Nephron (organoid): ENCODE measurements around the gene POU2F2.

ENCODE experiments used
- H3K27ac Mint-ChIP-seq, 3 experiments: 2 replicates each; pipeline ENCODE4 v1.8.0; 2020; ENCODE audit warnings: mixed read lengths in 3 of 3, mild to moderate bottlenecking in 2 of 3, moderate library complexity in 1 of 3
- H3K27me3 Mint-ChIP-seq: 2 replicates; pipeline ENCODE4 v1.8.0; 2021; ENCODE audit warnings: low read depth, mild to moderate bottlenecking, moderate library complexity, mixed read lengths
- H3K36me3 Mint-ChIP-seq: 2 replicates; pipeline ENCODE4 v1.8.0; 2020; ENCODE audit warnings: low read depth, mixed read lengths
- H3K4me1 Mint-ChIP-seq: 2 replicates; pipeline ENCODE4 v1.8.0; 2020; ENCODE audit warnings: mixed read lengths
- H3K4me3 Mint-ChIP-seq, 3 experiments: 2 replicates each; pipeline ENCODE4 v1.8.0; 2020; ENCODE audit warnings: mild to moderate bottlenecking in 3 of 3, mixed read lengths in 3 of 3, moderate library complexity in 2 of 3
- H3K9me3 Mint-ChIP-seq: 2 replicates; pipeline ENCODE4 v1.8.0; 2020; ENCODE audit warnings: mixed read lengths
- CTCF ChIP-seq, 3 experiments: fragments of 200-600 bp; sonication (generic); IDR thresholded peaks; one replicate each; pipeline ENCODE4 v1.5.0; 2021; ENCODE audit warnings: antibody characterized with exemption in 3 of 3; ENCODE audit not compliant: unreplicated experiment in 3 of 3

The POU2F2 gene

DNA sequence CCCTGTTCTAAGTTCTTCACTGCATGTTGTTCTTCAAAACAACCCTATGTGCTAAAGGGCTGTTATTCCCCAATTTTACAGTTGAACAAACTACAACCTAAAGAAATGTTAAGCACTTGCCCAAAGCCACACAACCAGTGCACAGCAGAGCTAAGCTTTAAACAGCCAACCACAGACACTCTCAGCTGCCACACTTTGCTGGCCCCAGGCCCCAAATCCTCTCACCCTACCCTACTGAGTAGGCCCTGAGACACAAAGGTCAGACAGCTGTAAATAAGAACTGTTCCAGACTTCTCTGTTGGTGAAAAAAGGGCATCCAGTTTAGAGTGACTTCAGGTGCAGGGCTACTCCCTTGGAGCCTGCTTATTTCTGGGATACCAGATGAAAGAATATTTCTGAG, 92.2 kb downstream of the POU2F2 start:
- no peaks in the 10 kb centered on the region for H3K9me3 Mint-ChIP-seq
- H3K27me3 Mint-ChIP-seq: no peaks in the 10 kb centered on the region
- TF ChIP-seq CTCF (IDR thresholded peaks at IDR 0.05; ENCODE audit: unreplicated experiment in 3 of 3): no peak
- no peaks in the 10 kb centered on the region for H3K4me1 Mint-ChIP-seq
- no peaks in the 10 kb centered on the region for H3K36me3 Mint-ChIP-seq
- no peak overlapping the region for H3K27ac Mint-ChIP-seq
- H3K4me3 Mint-ChIP-seq: no peak overlapping the region

- Mint-ChIP-seq H3K4me1 (peaks cover 6% of the 10 kb centered on the region), H3K4me3 (no peak overlapping the region), H3K36me3 (no peaks in the 10 kb centered on the region)
Measured at GRCh38 chr19:42038666-42039065, 93.6 kb downstream of the POU2F2 start.

DNA sequence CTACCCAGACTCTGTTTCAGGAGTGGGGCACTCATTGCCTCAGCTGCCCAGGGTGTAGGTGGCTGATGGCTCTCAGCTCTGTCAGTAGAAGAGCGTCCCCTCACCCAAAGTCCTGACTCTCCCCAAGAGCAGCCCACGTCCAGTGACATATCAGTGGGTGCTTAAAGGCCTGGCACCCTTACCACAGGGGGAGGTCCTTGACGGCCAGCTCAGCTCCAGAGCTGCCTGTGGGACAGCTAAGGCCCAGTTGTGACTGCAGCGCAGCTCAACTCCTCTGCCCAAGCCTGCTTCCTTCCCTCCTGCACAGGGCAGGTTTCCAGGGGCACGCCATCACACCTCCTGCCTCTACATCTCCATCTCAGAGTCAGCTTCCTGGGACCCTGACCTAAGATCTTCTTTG, 94.6 kb downstream of the POU2F2 start:
- H3K27me3 Mint-ChIP-seq: no peaks in the 10 kb centered on the region
- H3K36me3 Mint-ChIP-seq: no peaks in the 10 kb centered on the region
- peaks cover 8% of the 10 kb centered on the region for H3K4me1 Mint-ChIP-seq
- H3K4me3 Mint-ChIP-seq: no peak overlapping the region
- no peak overlapping the region for H3K27ac Mint-ChIP-seq
- H3K9me3 Mint-ChIP-seq: no peaks in the 10 kb centered on the region
- TF ChIP-seq CTCF (IDR thresholded peaks at IDR 0.05; ENCODE audit: unreplicated experiment in 3 of 3): no peak

More at GRCh38 chr19:42038666-42039065, 93.6 kb downstream of the POU2F2 start:
- no peak for TF ChIP-seq CTCF (IDR thresholded peaks at IDR 0.05; ENCODE audit: unreplicated experiment in 3 of 3)
- H3K9me3 Mint-ChIP-seq: no peaks in the 10 kb centered on the region
- no peaks in the 10 kb centered on the region for H3K27me3 Mint-ChIP-seq
- no peak overlapping the region for H3K27ac Mint-ChIP-seq
